Measurements from ENCODE around the gene SLC43A3.

The SLC43A3 gene

DNA sequence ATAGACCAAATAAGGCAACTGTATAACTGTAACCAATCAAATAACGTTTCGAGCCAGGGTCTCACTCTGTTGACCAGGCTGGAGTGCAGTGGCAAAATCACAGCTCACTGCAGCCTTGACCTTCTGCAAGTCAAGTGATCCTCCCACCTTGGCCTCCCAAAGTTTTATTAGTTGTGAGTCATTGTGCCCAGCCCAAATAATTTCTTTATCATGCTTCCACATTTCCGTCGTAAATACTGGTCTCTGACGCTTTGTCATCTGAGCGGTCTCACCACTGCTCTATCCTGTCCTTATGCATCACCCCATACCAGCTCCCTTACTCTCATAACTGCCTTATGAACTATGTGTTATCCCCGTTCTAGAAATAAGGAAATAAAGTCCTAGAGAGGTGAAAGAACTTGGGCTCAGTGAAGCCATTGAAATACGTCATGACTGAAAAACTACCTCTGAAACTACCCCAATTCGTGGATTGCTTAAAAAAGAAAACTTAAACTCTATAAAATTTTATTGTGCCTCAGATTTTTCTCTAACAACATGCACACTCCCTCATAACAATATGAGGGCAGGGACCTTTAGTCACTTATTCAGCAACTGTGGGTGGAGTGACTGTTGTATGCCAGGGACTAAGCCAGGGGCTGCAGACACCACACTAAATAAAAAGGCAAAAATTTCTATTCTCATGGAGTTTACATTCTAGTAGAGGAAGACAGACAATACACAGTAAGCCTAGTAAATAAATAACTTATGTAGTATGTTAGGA is 17.6 kb upstream of the SLC43A3 start:
- H3K4me3 ChIP-seq (ENCODE audit: low read depth, low read length) = no peak overlapping the region
- TF ChIP-seq, protein P1, sequence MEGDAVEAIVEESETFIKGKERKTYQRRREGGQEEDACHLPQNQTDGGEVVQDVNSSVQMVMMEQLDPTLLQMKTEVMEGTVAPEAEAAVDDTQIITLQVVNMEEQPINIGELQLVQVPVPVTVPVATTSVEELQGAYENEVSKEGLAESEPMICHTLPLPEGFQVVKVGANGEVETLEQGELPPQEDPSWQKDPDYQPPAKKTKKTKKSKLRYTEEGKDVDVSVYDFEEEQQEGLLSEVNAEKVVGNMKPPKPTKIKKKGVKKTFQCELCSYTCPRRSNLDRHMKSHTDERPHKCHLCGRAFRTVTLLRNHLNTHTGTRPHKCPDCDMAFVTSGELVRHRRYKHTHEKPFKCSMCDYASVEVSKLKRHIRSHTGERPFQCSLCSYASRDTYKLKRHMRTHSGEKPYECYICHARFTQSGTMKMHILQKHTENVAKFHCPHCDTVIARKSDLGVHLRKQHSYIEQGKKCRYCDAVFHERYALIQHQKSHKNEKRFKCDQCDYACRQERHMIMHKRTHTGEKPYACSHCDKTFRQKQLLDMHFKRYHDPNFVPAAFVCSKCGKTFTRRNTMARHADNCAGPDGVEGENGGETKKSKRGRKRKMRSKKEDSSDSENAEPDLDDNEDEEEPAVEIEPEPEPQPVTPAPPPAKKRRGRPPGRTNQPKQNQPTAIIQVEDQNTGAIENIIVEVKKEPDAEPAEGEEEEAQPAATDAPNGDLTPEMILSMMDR (IDR thresholded peaks at IDR 0.05; ENCODE audit: low read depth, low read length) = no peak

DNA sequence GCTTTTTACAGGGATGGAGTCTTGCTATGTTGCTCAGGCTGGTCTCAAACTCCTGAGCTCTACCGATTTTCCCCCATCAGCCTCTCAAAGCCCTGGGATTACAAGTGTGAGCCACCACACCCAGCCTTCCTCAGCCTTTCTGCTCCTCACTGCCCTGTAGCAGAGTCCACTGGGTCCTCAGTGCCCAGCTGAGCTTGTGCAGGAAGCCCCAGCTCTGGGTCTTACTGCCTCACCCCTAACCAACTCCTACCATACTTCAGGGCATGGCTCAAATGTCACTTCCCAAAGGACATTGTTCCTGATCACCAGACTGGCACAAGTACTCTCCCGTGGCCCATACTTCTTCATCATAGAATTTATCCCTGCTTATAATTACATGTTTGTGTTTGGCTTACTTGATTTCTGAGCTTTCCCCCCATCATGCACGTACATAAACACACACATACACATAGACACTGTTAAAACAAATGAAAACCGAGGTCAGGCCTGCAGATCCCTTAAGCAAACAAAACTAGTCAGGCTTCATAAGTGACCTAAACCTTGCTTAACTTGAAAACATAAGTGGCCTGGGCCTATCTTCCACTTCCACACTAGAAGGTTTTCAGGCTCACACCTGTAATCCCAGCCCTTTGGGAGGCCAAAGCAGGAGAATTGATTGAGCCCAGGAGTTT is 14.0 kb upstream of the SLC43A3 start:
- TF ChIP-seq, protein P1 (IDR thresholded peaks at IDR 0.05; ENCODE audit: low read depth, low read length) = no peak
- no peak overlapping the region for H3K4me3 ChIP-seq (ENCODE audit: low read depth, low read length)

DNA sequence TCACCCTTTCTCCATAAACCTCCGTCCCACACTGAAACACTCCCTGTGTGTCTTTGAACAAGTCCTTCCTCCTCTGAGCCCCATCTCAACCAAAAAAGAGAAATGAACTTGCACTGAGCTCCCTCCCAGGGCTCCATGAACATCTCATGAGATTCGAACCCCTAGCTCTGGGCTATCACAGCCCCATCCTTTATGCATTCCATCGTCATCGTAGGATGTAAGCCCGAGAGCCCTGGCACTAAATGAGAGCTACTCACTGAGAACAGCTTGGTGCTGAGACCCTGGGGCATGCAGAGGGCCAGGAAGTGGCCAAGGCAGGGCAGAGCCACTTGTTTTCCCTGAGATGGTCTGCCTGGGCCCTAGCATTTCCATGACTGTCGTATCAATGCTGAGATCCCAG is 12.9 kb upstream of the SLC43A3 start:
- TF ChIP-seq, protein P1 (IDR thresholded peaks at IDR 0.05; ENCODE audit: low read depth, low read length) = no peak
- no peak overlapping the region for H3K4me3 ChIP-seq (ENCODE audit: low read depth, low read length)

DNA sequence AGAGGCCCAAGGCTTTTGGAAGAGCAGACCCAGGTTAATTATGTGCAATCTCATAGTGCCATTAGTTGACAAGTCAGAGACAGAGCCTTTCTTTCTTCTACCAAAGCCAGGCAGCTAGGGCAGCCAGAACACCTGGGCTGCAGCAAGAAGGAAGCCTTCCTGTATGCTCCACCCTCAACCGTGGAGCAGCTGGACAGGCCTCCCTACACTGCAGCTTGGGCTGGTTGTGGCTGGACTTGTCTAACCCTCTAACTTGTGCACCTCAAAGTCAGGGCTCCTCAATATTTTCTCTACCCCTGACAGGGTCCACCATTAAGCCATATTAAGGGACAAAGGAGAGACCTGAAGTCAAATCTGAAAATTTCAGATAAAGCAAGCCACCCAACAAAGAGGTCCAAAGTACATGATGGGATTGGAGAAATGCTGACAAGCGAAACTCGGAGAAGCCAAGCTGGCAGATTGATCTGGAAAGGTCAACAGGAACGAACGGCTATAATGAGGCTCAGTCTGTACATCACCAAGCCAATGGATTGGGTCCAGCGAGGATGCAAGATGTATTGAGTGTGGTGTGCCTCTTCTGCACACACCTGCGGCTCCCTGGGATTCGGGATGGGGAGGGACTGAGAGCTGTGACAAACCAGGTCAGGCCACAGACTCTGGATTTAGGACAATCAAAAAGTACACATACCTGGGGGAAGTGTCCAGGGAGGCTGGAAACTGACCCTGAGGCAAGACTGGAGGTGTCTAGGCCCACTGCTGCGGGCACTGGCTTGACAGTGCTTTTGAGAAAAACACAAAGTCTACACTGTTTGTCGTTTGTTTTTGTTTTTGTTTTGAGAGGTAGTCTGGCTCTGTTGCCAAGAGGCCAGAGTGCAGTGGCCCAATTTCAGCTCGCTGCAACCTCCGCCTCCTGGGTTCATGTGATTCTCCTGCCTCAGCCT is 11.7 kb upstream of the SLC43A3 start:
- no peak overlapping the region for H3K4me3 ChIP-seq (ENCODE audit: low read depth, low read length)
- TF ChIP-seq, protein P1 (IDR thresholded peaks at IDR 0.05; ENCODE audit: low read depth, low read length) = no peak

DNA sequence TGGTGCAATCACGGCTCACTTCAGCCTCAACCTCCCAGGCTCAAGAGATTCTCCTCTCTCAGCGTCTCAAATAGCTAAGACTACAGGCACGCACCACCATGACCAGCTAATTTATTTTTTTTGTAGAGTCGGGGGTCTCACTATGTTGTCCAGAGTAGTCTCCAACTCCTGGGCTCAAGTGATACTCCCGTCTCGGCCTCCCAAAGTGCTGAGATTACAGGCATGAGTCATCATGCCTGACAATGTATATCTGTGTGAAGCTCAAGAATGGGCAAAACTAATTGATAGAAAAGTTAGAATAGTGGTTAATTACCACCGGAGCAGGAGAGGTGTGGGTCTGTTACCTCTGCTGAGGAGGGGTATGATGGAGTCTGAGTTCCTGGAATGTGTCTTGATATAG is 9.1 kb upstream of the SLC43A3 start:
- TF ChIP-seq, protein P1 (IDR thresholded peaks at IDR 0.05; ENCODE audit: low read depth, low read length) = no peak

DNA sequence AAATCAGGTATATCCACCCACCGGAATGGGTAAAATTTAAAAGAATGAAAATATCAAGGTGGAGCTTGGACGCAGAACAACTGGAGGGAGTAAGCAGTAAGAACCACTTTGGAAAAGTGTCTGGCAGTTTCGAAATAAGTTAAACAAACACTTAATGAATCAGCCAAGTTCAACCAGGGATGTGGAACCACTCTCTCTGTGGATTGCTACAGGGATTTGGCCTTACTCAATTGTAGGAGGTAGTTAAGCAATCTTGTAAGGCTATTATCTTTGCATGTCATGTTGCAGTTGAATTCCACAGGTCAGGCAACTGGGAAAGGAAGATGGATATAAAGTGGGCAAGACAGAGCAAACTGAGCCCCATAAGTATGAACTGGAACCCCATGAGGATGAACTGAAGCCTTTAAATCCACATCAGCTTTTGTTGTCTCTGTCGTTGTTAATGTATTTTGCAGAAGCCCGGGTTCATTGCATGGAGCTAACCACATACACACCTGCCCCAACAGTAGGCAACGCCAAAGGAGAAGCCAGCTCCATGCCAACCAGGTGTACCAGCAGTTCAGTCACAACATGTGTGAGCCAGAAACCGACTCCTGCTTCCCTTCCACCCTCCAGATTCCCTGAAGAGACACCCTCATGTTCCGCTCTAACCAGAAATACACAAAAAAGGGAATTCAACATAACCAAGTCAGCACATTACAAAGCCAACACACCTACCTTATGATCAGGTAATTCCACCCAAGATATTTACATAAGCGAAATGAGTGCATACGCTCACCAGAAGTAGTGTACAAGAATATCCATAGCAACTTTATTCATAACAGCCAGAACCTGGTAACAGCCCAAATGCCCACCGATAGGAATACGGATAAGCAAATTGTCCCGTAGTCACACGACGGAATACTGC is 8.0 kb upstream of the SLC43A3 start:
- TF ChIP-seq, protein P1 (IDR thresholded peaks at IDR 0.05; ENCODE audit: low read depth, low read length) = no peak

More for the DNA sequence above, 9.1 kb upstream of the SLC43A3 start:
- H3K4me3 ChIP-seq (ENCODE audit: low read depth, low read length) = no peak overlapping the region

More for the DNA sequence above, 8.0 kb upstream of the SLC43A3 start:
- no peak overlapping the region for H3K4me3 ChIP-seq (ENCODE audit: low read depth, low read length)
